Neural progenitor cell (in vitro differentiated cells): ENCODE measurements around the gene HES5. TPM values are rescaled to one million over a fixed set of nuclear protein-coding genes. Genes with fewer than 3 reads are reported as not detected.

Experiments
- DNase-seq: peaks from one replicate; pipeline ENCODE4 v3.0.0-alpha.2; 2016; ENCODE audit warnings: low spot score
- H2AFZ ChIP-seq: fragments of 200-600 bp; sonication (generic); replicated peaks from 2 replicates; pipeline ENCODE4 v1.6.1; 2016; ENCODE audit warnings: antibody characterized with exemption
- H3F3A ChIP-seq: fragments of 200-600 bp; sonication (generic); 2 replicates; pipeline ENCODE4 v1.6.1; 2016; ENCODE audit warnings: antibody characterized with exemption, low read depth
- H3K27ac ChIP-seq: fragments of 200-600 bp; sonication (generic); 2 replicates; pipeline ENCODE4 v1.5.1; 2016; ENCODE audit warnings: mild to moderate bottlenecking
- H3K27me3 ChIP-seq: fragments of 200-600 bp; sonication (generic); 2 replicates; pipeline ENCODE4 v1.6.1; 2016; ENCODE audit warnings: mild to moderate bottlenecking, moderate library complexity
- H3K36me3 ChIP-seq: fragments of 200-600 bp; sonication (generic); 2 replicates; pipeline ENCODE4 v1.5.1; 2016
- H3K4me1 ChIP-seq: fragments of 200-600 bp; sonication (generic); 2 replicates; pipeline ENCODE4 v1.6.1; 2016; ENCODE audit warnings: mixed run types
- H3K4me2 ChIP-seq: fragments of 200-600 bp; sonication (generic); 2 replicates; pipeline ENCODE4 v1.6.1; 2016
- H3K4me3 ChIP-seq: fragments of 200-600 bp; sonication (generic); 2 replicates; pipeline ENCODE4 v1.5.1; 2016
- H3K79me2 ChIP-seq: fragments of 200-600 bp; sonication (generic); 2 replicates; pipeline ENCODE4 v1.6.1; 2016; ENCODE audit warnings: low read depth
- H3K9ac ChIP-seq: fragments of 200-600 bp; sonication (generic); 2 replicates; pipeline ENCODE4 v1.6.1; 2016
- H3K9me3 ChIP-seq: fragments of 200-600 bp; sonication (generic); 2 replicates; pipeline ENCODE4 v1.5.1; 2016; ENCODE audit warnings: low read depth
- H4K20me1 ChIP-seq: fragments of 200-600 bp; sonication (generic); 2 replicates; pipeline ENCODE4 v1.6.1; 2016; ENCODE audit warnings: low read depth
- H3K27ac Mint-ChIP-seq: 3 replicates; pipeline ENCODE4 v1.8.0; 2021; ENCODE audit warnings: mixed read lengths
- H3K27me3 Mint-ChIP-seq: 2 replicates; pipeline ENCODE4 v1.8.0; 2022; ENCODE audit warnings: low read depth, mild to moderate bottlenecking, inconsistent platforms, moderate library complexity, mixed read lengths; ENCODE audit not compliant: insufficient read depth
- H3K36me3 Mint-ChIP-seq: 3 replicates; pipeline ENCODE4 v1.8.0; 2021; ENCODE audit warnings: mixed read lengths
- H3K4me1 Mint-ChIP-seq: 3 replicates; pipeline ENCODE4 v1.8.0; 2021; ENCODE audit warnings: mixed read lengths
- H3K4me3 Mint-ChIP-seq: 3 replicates; pipeline ENCODE4 v1.8.0; 2021; ENCODE audit warnings: mild to moderate bottlenecking, moderate library complexity, mixed read lengths
- H3K9me3 Mint-ChIP-seq: 3 replicates; pipeline ENCODE4 v1.8.0; 2020; ENCODE audit warnings: mixed read lengths
- CTCF ChIP-seq: fragments of 200-600 bp; sonication (generic); IDR thresholded peaks from 2 replicates; pipeline ENCODE4 v1.5.1; 2017; ENCODE audit warnings: antibody characterized with exemption, mild to moderate bottlenecking
- EZH2 ChIP-seq: fragments of 200-600 bp; sonication (generic); IDR thresholded peaks from 2 replicates; pipeline ENCODE4 v1.6.1; 2017; ENCODE audit warnings: antibody characterized with exemption, mild to moderate bottlenecking, moderate library complexity
- EZH2phosphoT487 ChIP-seq: fragments of 200-600 bp; sonication (generic); IDR thresholded peaks from 2 replicates; pipeline ENCODE4 v1.6.1; 2017; ENCODE audit warnings: antibody characterized with exemption
- total RNA-seq: library from RNA; depleted of rRNA; stranded (reverse); fragments of >200 nt; gene quantifications from 2 replicates; pipeline ENCODE4 v1.2.3, GENCODE V29; 2015; ENCODE audit warnings: low replicate concordance

HES5 gene
- total RNA-seq, 1 donor from 2014 or later, result 6.4 TPM

- no peak overlapping the region for H3K27ac ChIP-seq
- TF ChIP-seq EZH2phosphoT487 (no peak), CTCF (no peak), EZH2 (no peak)
- no peaks in the 10 kb centered on the region for H3K36me3 ChIP-seq
- Mint-ChIP-seq H3K27me3 (peaks cover 9% of the 10 kb centered on the region), H3K27ac (no peak overlapping the region), H3K4me1 (peaks cover 35% of the 10 kb centered on the region), H3K36me3 (peaks cover 7% of the 10 kb centered on the region), H3K4me3 (peak overlapping the region; percentile 96), H3K9me3 (no peaks in the 10 kb centered on the region)
- no peaks in the 10 kb centered on the region for H3K9me3 ChIP-seq
- H2AFZ ChIP-seq, result no peak overlapping the region
- H3K9ac ChIP-seq, result peak overlapping the region; percentile 78
- H3K4me1 ChIP-seq, result peaks cover 33% of the 10 kb centered on the region
- H3K4me3 ChIP-seq, result peak overlapping the region; percentile 94
- H3K27me3 ChIP-seq, result peaks cover 41% of the 10 kb centered on the region
- no peak for DNase-seq
- peaks cover 16% of the 10 kb centered on the region for H3F3A ChIP-seq
- peaks cover 44% of the 10 kb centered on the region for H3K79me2 ChIP-seq
- H4K20me1 ChIP-seq, result peaks cover 84% of the 10 kb centered on the region
- H3K4me2 ChIP-seq, result peak overlapping the region; percentile 97
Measured at GRCh38 chr1:2525572-2525919, 4.5 kb downstream of the HES5 start.

GRCh38 chr1:2523891-2524609 is 6.0 kb downstream of the HES5 start:
- peaks cover 35% of the 10 kb centered on the region for H3K4me1 Mint-ChIP-seq

GRCh38 chr1:2523191-2523890 is 6.7 kb downstream of the HES5 start:
- Histone ChIP-seq H3K4me1 (peaks cover 20% of the 10 kb centered on the region), H3K36me3 (no peaks in the 10 kb centered on the region), H3K27ac (no peak overlapping the region), H4K20me1 (peaks cover 78% of the 10 kb centered on the region), H3K4me2 (no peak overlapping the region), H3K4me3 (no peak overlapping the region), H3K79me2 (peaks cover 44% of the 10 kb centered on the region), H3K9ac (no peak overlapping the region), H3K9me3 (no peaks in the 10 kb centered on the region), H3K27me3 (peaks cover 19% of the 10 kb centered on the region), H3F3A (peaks cover under 1% of the 10 kb centered on the region), H2AFZ (no peak overlapping the region)
- peaks cover 6% of the 10 kb centered on the region for H3K27me3 Mint-ChIP-seq
- no peak for DNase-seq
- no peak for TF ChIP-seq EZH2
- no peak for TF ChIP-seq EZH2phosphoT487
- peak; percentile 37 for TF ChIP-seq CTCF
- H3K4me1 Mint-ChIP-seq, result peaks cover 32% of the 10 kb centered on the region
- H3K9me3 Mint-ChIP-seq, result no peaks in the 10 kb centered on the region
- H3K27ac Mint-ChIP-seq, result no peak overlapping the region
- peaks cover 8% of the 10 kb centered on the region for H3K36me3 Mint-ChIP-seq
- H3K4me3 Mint-ChIP-seq, result peak overlapping the region; percentile 51

More at GRCh38 chr1:2523891-2524609, 6.0 kb downstream of the HES5 start:
- Histone ChIP-seq H2AFZ (no peak overlapping the region), H3K9ac (no peak overlapping the region), H3K4me1 (peaks cover 28% of the 10 kb centered on the region), H3F3A (peaks cover 8% of the 10 kb centered on the region), H3K9me3 (no peaks in the 10 kb centered on the region), H4K20me1 (peaks cover 78% of the 10 kb centered on the region), H3K27ac (no peak overlapping the region), H3K4me2 (peak overlapping the region; percentile 97), H3K36me3 (no peaks in the 10 kb centered on the region), H3K4me3 (no peak overlapping the region), H3K79me2 (peaks cover 44% of the 10 kb centered on the region), H3K27me3 (peaks cover 26% of the 10 kb centered on the region)
- TF ChIP-seq EZH2, result no peak
- no peak for TF ChIP-seq EZH2phosphoT487
- TF ChIP-seq CTCF, result no peak
- H3K27me3 Mint-ChIP-seq, result peaks cover 9% of the 10 kb centered on the region
- H3K27ac Mint-ChIP-seq, result no peak overlapping the region
- peak overlapping the region; percentile 96 for H3K4me3 Mint-ChIP-seq
- H3K36me3 Mint-ChIP-seq, result peaks cover 8% of the 10 kb centered on the region
- DNase-seq, result no peak
- no peaks in the 10 kb centered on the region for H3K9me3 Mint-ChIP-seq
